AG09319 (cell line): Measurements from ENCODE around the gene MCTP2.

Experiments used
- DNase-seq: peaks from one replicate; pipeline ENCODE4 v3.0.0-alpha.2; 2010; ENCODE audit warnings: low read depth; ENCODE audit errors: extremely low read depth
- CTCF ChIP-seq: IDR thresholded peaks from 2 replicates; pipeline ENCODE4 v1.5.1; 2011; ENCODE audit warnings: low read depth, mild to moderate bottlenecking, inconsistent platforms, low read length, moderate library complexity

The MCTP2 gene

GRCh38 chr15:94432279-94432678 is 200.9 kb downstream of the MCTP2 start:
- no peak for DNase-seq
- no peak for TF ChIP-seq CTCF

GRCh38 chr15:94439158-94439557 is 207.8 kb downstream of the MCTP2 start:
- no peak for TF ChIP-seq CTCF
- no peak for DNase-seq

- no peak for TF ChIP-seq CTCF
- DNase-seq: no peak
Measured at GRCh38 chr15:94441760-94442159, 210.4 kb downstream of the MCTP2 start.

GRCh38 chr15:94442480-94442879 is 211.1 kb downstream of the MCTP2 start:
- DNase-seq: no peak
- no peak for TF ChIP-seq CTCF

- no peak for TF ChIP-seq CTCF
Measured at GRCh38 chr15:94443186-94443585, 211.8 kb downstream of the MCTP2 start.

GRCh38 chr15:94445566-94446160 is 214.3 kb downstream of the MCTP2 start:
- TF ChIP-seq CTCF: no peak
- no peak for DNase-seq

More at GRCh38 chr15:94443186-94443585, 211.8 kb downstream of the MCTP2 start:
- DNase-seq: no peak

- no peak for DNase-seq
- TF ChIP-seq CTCF: no peak
Measured at GRCh38 chr15:94446441-94446840, 215.1 kb downstream of the MCTP2 start.
